ENCODE results near the gene RNU1-1. TPM values are rescaled to one million over a fixed set of nuclear protein-coding genes. Genes with fewer than 3 reads are reported as not detected.
"Not testable (repeated sequence)": the region's sequence is repeated elsewhere in the genome, so short reads cannot be mapped to it uniquely, and the experiment has no call there.

Gene RNU1-1
- total and polyA plus RNA-seq, 2 donors (not counting 1 experiment from before 2014, with no cell fraction given): 4,377 TPM; not detected in 1

- Histone ChIP-seq H3K4me1 (ENCODE audit: control insufficient read depth in 2 of 2, insufficient read depth in 2 of 2, low read length in 2 of 2) (peaks cover 0 to 16% of the 10 kb centered on the region in 2 donors), H3K27me3 (replicated peaks in 1 of 4; ENCODE audit: control extremely low read depth in 1 of 4, control insufficient read depth in 3 of 4, insufficient read depth in 4 of 4, low read length in 3 of 4) (no peaks in the 10 kb centered on the region), H3K9me3 (ENCODE audit: control extremely low read depth in 1 of 3, control insufficient read depth in 2 of 3, insufficient read depth in 1 of 3, low read length in 2 of 3) (peaks cover 1 to 16% (median 2%) of the 10 kb centered on the region in 3 donors), H3K36me3 (replicated peaks in 1 of 2; ENCODE audit: control extremely low read depth in 1 of 2, control insufficient read depth in 1 of 2, extremely low read depth in 1 of 2, insufficient read depth in 2 of 2, low read length in 1 of 2) (no peaks in the 10 kb centered on the region), H3K4me2 (replicated peaks; ENCODE audit: low read depth, low read length, poor library complexity, severe bottlenecking) (no peak overlapping the region), H3K4me3 (ENCODE audit: control extremely low read depth in 1 of 5, extremely low read depth in 1 of 5, insufficient read depth in 1 of 5, low read depth in 2 of 5, low read length in 4 of 5) (no peak overlapping the region), H2AFZ (ENCODE audit: insufficient read depth, low read depth, low read length, poor library complexity, severe bottlenecking) (no peak overlapping the region), H3K79me2 (ENCODE audit: control insufficient read depth, insufficient read depth, low read length) (no peaks in the 10 kb centered on the region), H3K27ac (ENCODE audit: low read length in 2 of 2) (no peak overlapping the region), H4K20me1 (ENCODE audit: control insufficient read depth, insufficient read depth, low read length, poor library complexity, severe bottlenecking) (no peaks in the 10 kb centered on the region), H3K9ac (ENCODE audit: low read length) (no peak overlapping the region)
- POLR2A ChIA-PET: no interaction called here
- WGBS (ENCODE audit: insufficient coverage): no CpG with 5 or more reads among the region's 2 CpGs
- Mint-ChIP-seq H3K4me3 (no peak overlapping the region), H3K27ac (no peak overlapping the region), H3K4me1 (peaks cover 17% of the 10 kb centered on the region), H3K9me3 (ENCODE audit: insufficient read depth) (no peaks in the 10 kb centered on the region), H3K27me3 (no peaks in the 10 kb centered on the region)
- DNase-seq (no peak), ATAC-seq (ENCODE audit: low read depth) (no peak)
- CTCF ChIA-PET: no interaction called here
- intact Hi-C loops (cut with micrococcal nuclease): no loop called here
- TF ChIP-seq EZH2 (IDR thresholded peaks at IDR 0.05; ENCODE audit: borderline replicate concordance, insufficient read depth, low read depth, low read length, poor library complexity, severe bottlenecking): no peak
- no peak for TF ChIP-seq CTCF (IDR thresholded peaks at IDR 0.05)
These were observed 10.6 kb downstream of the RNU1-1 start for GRCh38 chr1:16503494-16503893.

DNA sequence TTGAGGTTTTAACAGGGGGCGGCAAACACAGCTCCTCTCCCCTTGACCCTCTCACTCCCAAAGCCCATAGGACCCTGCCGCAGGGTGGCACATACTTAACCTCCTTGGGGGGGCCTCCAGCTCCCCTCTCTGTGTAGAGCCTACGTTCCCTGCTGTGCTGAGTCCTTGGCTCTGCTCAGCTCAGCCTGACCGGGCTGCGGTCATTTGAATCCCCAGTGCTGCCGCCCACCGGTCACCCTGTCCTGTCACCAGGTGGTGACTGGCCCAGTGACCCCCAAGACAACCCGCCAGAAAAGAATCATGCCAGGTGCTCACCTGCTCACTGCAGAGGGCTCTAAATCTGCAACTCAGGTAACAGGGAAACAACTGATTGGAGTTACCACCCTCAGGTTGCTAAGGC lies 12.6 kb downstream of the RNU1-1 start:
- H3K27me3 Mint-ChIP-seq; POLR2A ChIA-PET; intact Hi-C loops (cut with micrococcal nuclease); H3K9ac ChIP-seq (ENCODE audit: low read length); H3K27ac Mint-ChIP-seq; H3K36me3 ChIP-seq (replicated peaks in 1 of 2; ENCODE audit: control extremely low read depth in 1 of 2, control insufficient read depth in 1 of 2, extremely low read depth in 1 of 2, insufficient read depth in 2 of 2, low read length in 1 of 2); H3K4me3 ChIP-seq (ENCODE audit: control extremely low read depth in 1 of 5, extremely low read depth in 1 of 5, insufficient read depth in 1 of 5, low read depth in 2 of 5, low read length in 4 of 5); H3K27me3 ChIP-seq (replicated peaks in 1 of 4; ENCODE audit: control extremely low read depth in 1 of 4, control insufficient read depth in 3 of 4, insufficient read depth in 4 of 4, low read length in 3 of 4); H3K27ac ChIP-seq (ENCODE audit: low read length in 2 of 2); ATAC-seq (ENCODE audit: low read depth); H3K79me2 ChIP-seq (ENCODE audit: control insufficient read depth, insufficient read depth, low read length); H4K20me1 ChIP-seq (ENCODE audit: control insufficient read depth, insufficient read depth, low read length, poor library complexity, severe bottlenecking); DNase-seq; H3K9me3 Mint-ChIP-seq (ENCODE audit: insufficient read depth); H3K4me2 ChIP-seq (replicated peaks; ENCODE audit: low read depth, low read length, poor library complexity, severe bottlenecking); H2AFZ ChIP-seq (ENCODE audit: insufficient read depth, low read depth, low read length, poor library complexity, severe bottlenecking); CTCF ChIA-PET: not testable (repeated sequence)
- 88% methylated on average over 8 of the region's 8 CpGs for WGBS (ENCODE audit: insufficient coverage)
- H3K4me1 Mint-ChIP-seq: peaks cover 30% of the 10 kb centered on the region
- H3K9me3 ChIP-seq (ENCODE audit: control extremely low read depth in 1 of 3, control insufficient read depth in 2 of 3, insufficient read depth in 1 of 3, low read length in 2 of 3): peaks cover 0 to 12% (median 2%) of the 10 kb centered on the region in 3 donors
- peaks cover 0 to 23% of the 10 kb centered on the region in 2 donors for H3K4me1 ChIP-seq (ENCODE audit: control insufficient read depth in 2 of 2, insufficient read depth in 2 of 2, low read length in 2 of 2)
- H3K4me3 Mint-ChIP-seq: peak overlapping the region; percentile 49

GRCh38 chr1:16500975-16501374 lies 13.1 kb downstream of the RNU1-1 start:
- DNase-seq; intact Hi-C loops (cut with micrococcal nuclease); CTCF ChIA-PET; H4K20me1 ChIP-seq (ENCODE audit: control insufficient read depth, insufficient read depth, low read length, poor library complexity, severe bottlenecking); H3K9ac ChIP-seq (ENCODE audit: low read length); H3K9me3 Mint-ChIP-seq (ENCODE audit: insufficient read depth); H3K4me3 ChIP-seq (ENCODE audit: control extremely low read depth in 1 of 5, extremely low read depth in 1 of 5, insufficient read depth in 1 of 5, low read depth in 2 of 5, low read length in 4 of 5); ATAC-seq (ENCODE audit: low read depth); H3K4me2 ChIP-seq (replicated peaks; ENCODE audit: low read depth, low read length, poor library complexity, severe bottlenecking); H3K27me3 Mint-ChIP-seq; H2AFZ ChIP-seq (ENCODE audit: insufficient read depth, low read depth, low read length, poor library complexity, severe bottlenecking); H3K36me3 ChIP-seq (replicated peaks in 1 of 2; ENCODE audit: control extremely low read depth in 1 of 2, control insufficient read depth in 1 of 2, extremely low read depth in 1 of 2, insufficient read depth in 2 of 2, low read length in 1 of 2); H3K79me2 ChIP-seq (ENCODE audit: control insufficient read depth, insufficient read depth, low read length); H3K9me3 ChIP-seq (ENCODE audit: control extremely low read depth in 1 of 3, control insufficient read depth in 2 of 3, insufficient read depth in 1 of 3, low read length in 2 of 3); H3K27me3 ChIP-seq (replicated peaks in 1 of 4; ENCODE audit: control extremely low read depth in 1 of 4, control insufficient read depth in 3 of 4, insufficient read depth in 4 of 4, low read length in 3 of 4); POLR2A ChIA-PET; H3K27ac ChIP-seq (ENCODE audit: low read length in 2 of 2): not testable (repeated sequence)
- H3K4me1 Mint-ChIP-seq: peaks cover 30% of the 10 kb centered on the region
- peaks cover 0 to 23% of the 10 kb centered on the region in 2 donors for H3K4me1 ChIP-seq (ENCODE audit: control insufficient read depth in 2 of 2, insufficient read depth in 2 of 2, low read length in 2 of 2)
- 60% methylated on average over 2 of the region's 5 CpGs for WGBS (ENCODE audit: insufficient coverage)
- peak overlapping the region; percentile 53 for H3K27ac Mint-ChIP-seq
- peak overlapping the region; percentile 89 for H3K4me3 Mint-ChIP-seq
